CD1c-positive myeloid dendritic cell (primary cell): ENCODE measurements around the gene EIF5B.

Experiments used
- DNase-seq: peaks from one replicate; pipeline ENCODE4 v3.0.0-alpha.2; 2016; ENCODE audit errors: extremely low spot score

EIF5B gene

DNA sequence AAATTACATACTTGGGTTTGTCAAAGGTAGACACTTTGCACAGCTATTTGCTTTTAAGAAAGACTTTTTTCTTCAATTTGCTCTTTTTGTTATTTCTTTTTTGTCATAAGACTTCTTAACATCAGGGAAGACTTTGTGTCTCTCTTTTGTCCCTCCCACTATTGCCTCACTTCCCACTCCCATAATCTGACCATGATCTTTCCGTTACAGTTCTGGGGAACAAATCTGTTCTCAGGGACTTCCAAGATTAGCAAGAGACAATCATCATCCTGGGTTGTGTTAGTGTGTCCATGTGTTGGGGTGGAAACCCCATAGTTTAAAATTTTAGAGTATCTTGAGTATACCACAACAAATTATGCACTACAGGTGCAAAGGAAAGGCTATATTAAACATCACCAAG is 77.4 kb downstream of the EIF5B start:
- peak; percentile 10 for DNase-seq

GRCh38 chr2:99417396-99417795 is 80.2 kb downstream of the EIF5B start:
- no peak for DNase-seq

GRCh38 chr2:99420031-99420430 is 82.8 kb downstream of the EIF5B start:
- DNase-seq: no peak

DNA sequence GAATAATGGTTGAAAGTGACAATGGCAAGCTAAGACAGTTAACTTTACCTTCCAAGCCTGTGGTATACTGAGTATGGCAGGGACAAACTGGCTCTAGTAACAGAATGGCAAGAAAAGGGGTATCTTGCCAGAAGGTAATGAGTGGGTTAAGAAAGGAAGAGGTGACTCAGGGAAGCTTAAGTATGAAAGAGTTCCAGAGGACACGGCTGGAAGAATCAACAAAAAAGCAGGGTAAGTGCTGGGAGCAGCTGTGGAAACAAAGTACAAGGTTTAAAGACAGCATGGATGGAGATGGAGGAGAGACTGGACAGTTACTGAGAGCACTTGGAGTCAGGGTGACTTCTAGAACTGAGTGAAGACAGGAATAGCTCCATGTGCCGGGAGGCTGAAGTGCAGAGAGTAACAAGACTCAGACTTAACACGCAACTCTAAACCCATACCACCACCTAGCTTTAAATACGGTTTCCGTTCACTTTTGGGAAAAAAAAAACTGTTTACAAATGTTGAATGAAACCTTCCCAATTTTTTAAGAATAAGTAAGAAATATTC is 83.6 kb downstream of the EIF5B start:
- DNase-seq: no peak

- DNase-seq: no peak
Observed at GRCh38 chr2:99421469-99421868, 84.3 kb downstream of the EIF5B start.

DNA sequence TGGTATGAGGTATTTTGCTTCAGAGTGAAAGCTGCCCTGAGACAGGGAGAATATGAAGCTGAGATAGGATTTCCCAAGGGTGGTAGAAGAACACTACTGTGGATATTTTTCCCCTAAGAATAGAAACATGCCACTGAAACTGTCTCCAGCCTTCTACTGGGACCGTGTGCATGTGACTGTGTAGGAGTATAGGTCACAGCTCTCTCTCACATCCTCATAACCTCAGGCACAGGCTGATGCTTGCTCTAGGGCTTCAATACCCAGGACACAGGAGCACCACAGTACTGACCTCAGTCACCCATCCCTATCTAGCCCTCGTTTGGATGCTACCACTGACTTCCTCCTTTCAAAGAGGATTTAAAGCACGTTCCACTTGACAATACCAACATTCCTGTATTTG is 85.4 kb downstream of the EIF5B start:
- DNase-seq: peak; percentile 59

GRCh38 chr2:99424371-99424770 is 87.2 kb downstream of the EIF5B start:
- no peak for DNase-seq

GRCh38 chr2:99425022-99425421 is 87.8 kb downstream of the EIF5B start:
- DNase-seq: no peak

DNA sequence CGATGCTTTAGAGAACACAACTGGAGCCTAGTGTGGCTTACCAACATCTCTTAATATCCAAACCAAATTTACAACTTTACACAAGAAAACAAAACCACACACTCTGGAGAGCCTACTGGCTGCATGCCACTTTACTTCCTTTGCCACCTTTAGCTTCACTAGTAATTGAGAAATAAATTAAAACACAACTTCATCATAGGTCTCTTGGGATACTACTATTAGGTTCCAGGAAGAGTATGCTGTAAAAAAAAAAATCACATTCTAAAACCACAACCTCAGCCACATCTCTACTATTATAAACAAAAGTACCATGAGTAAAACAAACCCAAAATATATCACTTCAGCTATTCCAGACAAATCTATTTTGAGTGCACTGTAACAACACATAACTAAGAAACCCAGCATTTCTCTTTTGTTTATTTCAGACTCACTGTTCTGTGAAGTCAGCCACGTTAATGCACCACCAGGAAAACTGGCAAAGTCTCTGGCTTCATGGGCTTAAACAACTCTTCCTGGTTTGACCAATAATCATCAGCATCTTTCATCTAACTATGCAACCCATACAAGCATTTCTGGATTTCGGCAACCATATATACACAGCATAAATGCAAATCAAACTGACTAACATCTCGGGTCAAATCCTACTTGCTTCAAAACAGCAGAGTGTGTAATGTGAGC is 93.6 kb downstream of the EIF5B start:
- no peak for DNase-seq

- no peak for DNase-seq
Observed at GRCh38 chr2:99431587-99432275, 94.5 kb downstream of the EIF5B start.

- DNase-seq: no peak
Observed at GRCh38 chr2:99433340-99433739, 96.2 kb downstream of the EIF5B start.

DNA sequence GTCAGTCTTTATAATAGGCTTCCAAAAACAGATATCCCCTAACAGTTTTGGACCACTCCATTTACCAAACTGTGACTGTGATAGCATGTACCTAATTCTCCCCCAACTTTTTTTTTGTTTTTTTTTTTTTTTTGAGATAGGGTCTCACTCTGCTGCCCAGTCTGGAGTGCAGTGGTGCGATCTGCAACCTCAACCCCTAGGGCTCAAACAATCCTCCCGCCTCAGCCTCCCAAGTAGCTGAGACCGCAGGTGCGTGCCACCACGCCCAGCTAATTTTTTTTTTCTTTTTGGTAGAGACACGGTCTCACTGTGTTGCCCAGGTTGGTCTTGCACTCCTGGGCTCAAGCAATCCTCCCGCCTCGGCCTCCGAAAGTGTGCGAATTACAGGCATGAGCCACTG is 99.7 kb downstream of the EIF5B start:
- no peak for DNase-seq

GRCh38 chr2:99439971-99440505 is 102.8 kb downstream of the EIF5B start:
- DNase-seq: no peak

- no peak for DNase-seq
Observed at GRCh38 chr2:99442837-99443236, 105.6 kb downstream of the EIF5B start.

DNA sequence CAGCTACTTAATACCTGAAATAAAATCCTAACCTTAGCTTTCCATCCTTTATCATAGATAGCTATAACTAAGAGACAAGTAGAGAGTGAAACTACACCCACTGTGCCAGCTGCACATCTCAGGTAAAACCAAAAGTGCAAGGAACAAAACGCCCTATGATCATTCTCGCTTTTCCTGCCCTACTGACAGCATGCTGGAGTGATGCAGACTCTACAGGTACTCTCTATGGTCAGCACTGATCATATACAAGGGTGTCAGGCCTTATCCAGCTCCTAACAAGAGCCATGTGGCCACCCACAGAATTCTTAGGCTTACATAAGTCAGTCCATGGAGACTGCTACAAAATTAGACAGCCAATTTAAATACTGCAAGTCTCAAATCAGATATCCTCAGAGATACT is 107.0 kb downstream of the EIF5B start:
- no peak for DNase-seq

DNA sequence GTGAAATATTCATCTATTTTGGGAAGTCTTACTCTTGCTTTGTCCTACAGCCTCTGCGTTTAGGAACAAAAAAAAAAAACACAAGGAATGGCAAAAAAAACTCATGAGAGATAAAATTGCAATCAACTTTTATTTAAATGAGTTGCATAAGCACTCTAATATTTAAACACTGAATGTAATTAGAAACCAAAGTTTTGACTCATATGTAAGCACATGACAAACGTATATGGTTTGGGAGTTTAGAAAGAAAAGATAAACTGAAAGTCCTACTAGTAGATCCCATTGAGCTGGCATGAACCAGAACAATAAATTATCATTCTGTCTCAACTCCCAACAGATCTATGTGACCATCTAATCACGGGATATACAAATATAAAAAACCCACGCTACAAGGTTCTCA is 107.9 kb downstream of the EIF5B start:
- DNase-seq: no peak

DNA sequence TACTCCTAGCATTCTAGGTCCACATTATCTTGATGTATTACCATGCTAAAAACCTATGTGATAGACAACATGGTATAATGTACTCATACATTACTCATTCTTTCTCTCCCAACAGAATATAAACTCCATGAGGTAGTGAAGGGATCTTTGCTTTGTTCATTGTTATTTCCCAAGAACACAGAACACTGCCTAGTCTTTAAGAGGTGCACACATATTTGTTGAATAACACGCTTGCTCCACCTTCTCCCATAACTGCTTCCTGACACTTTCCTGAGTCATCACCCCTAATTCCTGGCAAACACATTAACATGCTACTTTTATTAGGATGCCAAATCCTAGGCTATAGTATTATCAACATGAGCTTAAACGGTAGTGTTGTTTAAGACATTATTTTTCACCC is 111.4 kb downstream of the EIF5B start:
- DNase-seq: no peak

DNA sequence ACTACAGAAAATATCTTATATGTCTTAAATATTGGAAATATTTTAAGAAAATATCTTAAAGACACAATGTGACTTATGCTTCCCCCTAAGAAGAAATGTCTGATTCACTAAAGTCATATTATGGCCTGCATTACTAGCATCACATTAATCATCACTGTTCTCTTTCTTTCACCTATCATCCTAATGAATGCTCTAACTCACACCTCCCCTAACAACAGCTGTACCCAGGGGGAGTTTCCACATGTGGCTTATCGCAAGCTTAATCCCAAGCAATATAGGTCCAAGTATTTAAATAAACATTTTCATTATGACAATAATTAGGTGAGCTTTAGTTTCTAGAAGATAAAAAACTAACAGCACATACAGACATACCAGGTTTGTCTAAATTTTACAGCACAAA is 113.0 kb downstream of the EIF5B start:
- no peak for DNase-seq
